ENCODE results near the gene PASK.
A peak's percentile ranks its signal among the peaks of the same experiment; 100 is the strongest.
"Not testable (repeated sequence)": the region's sequence is repeated elsewhere in the genome, so short reads cannot be mapped to it uniquely, and the experiment has no call there.

PASK gene

DNA sequence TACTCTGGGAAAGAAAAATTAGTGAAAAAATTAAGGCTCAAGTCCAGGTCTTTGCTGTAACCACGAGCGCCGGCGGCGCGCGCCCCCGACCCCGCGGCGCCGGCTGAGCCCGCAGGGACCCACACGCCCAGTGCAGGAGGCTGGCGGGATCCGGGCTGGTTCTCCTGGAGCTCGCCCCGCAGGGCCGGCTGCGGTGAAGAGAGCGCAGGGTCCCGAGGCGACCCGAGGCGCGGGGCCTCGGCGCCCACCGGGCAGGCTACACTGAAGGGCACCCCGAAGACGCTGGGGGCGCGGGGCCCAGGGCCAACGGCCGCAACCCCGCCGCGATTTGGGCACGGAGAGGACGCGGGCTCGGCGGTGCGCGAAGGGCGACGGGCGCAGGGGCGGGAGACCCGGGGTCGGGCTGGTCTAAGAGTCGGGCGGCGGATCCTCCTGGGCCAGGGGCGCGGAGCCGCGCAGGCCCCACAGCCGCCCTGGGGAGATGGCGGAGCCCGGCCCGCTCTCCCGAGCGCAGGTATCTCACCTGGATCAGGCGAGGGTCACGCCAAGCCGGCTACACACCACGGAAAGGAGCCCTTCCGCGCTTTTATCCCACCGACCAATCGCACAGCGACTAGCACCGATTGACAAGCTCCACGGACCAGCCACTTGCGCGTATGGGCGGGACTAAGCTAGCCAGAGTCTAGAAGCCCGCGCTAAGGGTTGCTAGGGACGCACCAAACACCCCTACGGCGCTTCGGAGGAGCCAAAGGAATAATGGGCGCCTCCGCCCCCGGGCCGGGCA, at the start of gene PASK:
Gene PASK (minus strand): TSS at position 582 of the 784 bp plus-strand sequence. CDS start 6,440 bp downstream, outside the sequence.
- peak; percentile 72 for DNase-seq

DNA sequence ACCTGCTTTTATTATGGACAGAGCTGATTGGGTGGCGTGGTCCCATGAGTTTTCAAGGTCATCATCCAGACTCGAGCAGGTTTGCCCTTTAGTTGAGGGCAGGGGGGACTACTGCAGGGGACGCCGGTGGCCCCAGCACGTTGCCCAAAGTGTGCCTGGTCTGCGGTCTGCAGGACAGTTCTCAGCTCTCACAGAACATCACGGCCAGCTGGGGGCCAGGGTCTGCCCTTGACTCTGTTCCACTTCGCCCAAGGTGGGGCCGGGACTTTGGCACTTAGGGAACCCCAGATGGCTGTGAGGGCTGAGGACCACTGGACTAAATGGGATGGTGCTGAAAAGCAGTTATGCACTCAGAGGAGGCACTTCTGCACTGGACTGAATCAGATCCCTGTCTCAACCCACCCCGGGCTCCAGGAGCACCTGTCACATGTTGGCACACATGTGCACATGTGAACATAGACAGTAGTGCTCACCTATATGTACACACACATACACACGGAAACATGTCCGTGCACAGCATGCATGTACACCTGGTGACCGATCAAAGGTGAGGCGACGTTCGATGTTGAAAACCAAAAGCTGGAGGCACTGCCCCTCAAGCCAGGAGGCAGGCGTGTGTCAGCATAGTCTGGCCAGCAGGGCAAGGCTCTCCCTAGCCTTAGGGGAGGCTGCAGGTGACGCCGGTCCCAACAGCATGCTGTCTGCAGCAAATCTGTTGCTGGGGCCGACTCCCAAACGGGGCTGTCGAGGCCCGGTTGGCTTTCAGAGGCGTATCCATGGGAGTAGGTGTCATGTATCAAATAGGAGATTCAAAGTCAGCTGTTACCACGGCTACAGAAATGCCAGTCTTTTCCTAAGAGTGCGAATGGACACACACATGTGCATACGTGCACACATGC, 49.4 kb upstream of the PASK start:
- DNase-seq = no peak

- DNase-seq = no peak
Measured at GRCh38 chr2:241197947-241198346, 48.7 kb upstream of the PASK start.

DNA sequence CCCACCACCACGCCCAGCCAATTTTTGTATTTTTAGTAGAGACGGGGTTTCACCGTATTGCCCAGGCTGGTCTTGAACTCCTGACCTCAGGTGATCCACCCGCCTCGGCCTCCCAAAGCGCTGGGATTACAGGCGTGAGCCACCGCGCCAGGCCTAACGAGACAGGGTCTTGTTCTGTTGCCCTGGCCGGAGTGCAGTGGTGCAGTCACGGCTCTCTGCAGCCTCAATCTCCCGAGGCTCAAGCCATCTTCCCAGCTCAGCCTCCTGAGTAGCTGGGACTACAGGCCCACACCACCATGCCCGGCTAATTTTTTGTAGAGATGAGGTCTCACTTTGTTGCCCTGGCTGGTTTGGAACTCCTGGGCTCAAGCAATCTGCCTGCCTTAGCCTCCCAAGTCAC, 48.0 kb upstream of the PASK start:
- not testable (repeated sequence) for DNase-seq

GRCh38 chr2:241195506-241196130, 46.3 kb upstream of the PASK start:
- DNase-seq = no peak

- no peak for DNase-seq
Measured at GRCh38 chr2:241194811-241195210, 45.5 kb upstream of the PASK start.

GRCh38 chr2:241193271-241193670, 44.0 kb upstream of the PASK start:
- DNase-seq = no peak

- DNase-seq = no peak
Measured at GRCh38 chr2:241191081-241191480, 41.8 kb upstream of the PASK start.

- no peak for DNase-seq
Measured at GRCh38 chr2:241190291-241190981, 41.2 kb upstream of the PASK start.

GRCh38 chr2:241189856-241190201, 40.6 kb upstream of the PASK start:
- no peak for DNase-seq

DNA sequence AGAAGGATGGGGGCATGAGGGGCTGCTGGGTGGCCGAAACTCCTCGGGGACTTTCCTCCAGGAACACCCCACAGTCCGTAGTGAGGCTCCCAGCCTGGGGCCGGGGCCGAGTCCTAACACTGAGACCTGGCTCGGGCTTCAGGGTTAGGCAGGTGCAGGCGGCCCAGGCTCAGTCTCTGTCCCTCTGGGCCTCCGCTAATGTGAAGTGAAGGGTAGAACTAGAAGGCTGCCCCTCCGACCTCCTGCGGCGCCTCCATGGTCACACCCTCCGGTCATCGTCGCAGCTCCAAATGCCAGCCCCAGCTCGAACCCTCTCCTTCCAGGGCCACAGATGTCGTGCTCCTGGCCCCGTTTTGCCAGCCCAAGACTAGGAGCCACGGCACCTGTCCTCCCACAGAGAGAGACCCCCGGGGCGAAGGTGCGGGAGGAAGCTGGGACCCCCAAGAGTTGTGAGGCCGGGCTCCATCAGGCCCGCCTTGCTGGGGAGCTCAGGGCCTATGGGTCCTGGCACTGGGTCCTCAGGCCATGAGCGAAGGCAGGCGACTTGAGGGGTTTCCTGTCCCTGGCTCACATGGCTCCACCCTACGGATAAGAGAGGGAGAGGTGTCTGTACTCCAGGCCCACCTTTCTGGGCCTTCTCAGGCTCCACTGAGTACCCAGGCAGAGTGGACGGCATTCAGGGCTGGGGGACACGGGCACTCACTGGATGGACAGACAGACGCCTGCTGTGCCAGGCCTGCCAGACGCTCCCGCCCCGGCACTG, 40.0 kb upstream of the PASK start:
- no peak for DNase-seq

- DNase-seq = no peak
Measured at GRCh38 chr2:241188361-241189092, 39.3 kb upstream of the PASK start, which contains the start of gene ANO7. ANO7 (plus strand) TSS chr2:241188677; CDS start chr2:241190064, 1,387 bp downstream.

DNA sequence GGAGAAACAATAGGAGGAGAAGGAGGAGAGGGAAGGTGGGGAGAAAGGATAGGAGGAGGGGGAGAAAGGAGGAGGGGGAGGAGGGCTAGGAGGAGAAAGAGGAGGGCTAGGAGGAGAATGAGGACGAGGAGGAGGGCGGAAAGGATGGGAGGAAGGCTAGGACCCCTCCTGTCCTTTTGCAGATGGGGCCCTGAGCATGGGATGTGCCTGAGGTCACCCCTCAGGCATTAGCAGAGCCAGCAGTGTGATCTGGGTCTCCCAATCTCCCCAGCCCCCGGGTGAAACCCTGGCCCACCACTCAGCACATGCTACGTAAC, 38.6 kb upstream of the PASK start:
- no peak for DNase-seq

- no peak for DNase-seq
Measured at GRCh38 chr2:241187101-241187917, 38.0 kb upstream of the PASK start.

DNA sequence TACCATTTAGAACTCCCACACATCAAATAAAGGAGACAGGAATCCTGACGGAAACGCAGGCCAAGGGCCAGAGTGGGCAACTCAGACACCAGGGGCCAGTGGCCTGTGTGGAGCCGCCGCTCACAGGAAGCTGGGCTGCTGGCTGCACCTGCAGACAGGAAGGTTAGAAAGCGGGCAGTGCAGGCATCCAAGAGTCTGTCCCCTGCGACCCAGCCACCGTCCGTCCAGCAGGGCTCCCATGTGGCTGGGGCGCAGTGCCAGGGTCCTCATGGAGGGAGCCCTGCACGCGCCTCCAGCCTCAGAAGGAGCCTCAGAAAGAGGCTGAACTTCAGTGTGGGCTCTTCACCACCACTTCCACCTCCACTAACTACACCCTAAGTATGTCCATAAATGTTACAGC, 36.7 kb upstream of the PASK start:
- DNase-seq = no peak

DNA sequence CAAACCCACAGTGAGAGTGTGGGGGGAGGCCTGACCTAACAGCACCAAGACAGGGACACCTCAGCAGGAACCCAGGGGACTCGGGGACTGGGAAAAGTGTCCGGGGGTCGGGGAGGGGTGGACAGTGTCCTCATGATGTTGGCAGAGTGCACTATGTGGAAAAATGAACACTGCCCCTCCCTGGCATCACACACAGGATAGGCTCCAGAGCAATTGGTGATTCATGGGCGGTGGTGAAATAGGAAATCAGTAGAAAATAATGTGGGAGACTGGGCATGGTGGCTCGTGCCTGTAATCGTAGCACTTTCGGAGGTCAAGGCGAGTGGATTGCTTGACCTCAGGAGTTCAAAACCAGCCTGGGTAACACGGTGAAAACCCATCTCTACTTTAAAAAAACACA, 35.6 kb upstream of the PASK start:
- no peak for DNase-seq

- DNase-seq = no peak
Measured at GRCh38 chr2:241183221-241183620, 33.9 kb upstream of the PASK start.

DNA sequence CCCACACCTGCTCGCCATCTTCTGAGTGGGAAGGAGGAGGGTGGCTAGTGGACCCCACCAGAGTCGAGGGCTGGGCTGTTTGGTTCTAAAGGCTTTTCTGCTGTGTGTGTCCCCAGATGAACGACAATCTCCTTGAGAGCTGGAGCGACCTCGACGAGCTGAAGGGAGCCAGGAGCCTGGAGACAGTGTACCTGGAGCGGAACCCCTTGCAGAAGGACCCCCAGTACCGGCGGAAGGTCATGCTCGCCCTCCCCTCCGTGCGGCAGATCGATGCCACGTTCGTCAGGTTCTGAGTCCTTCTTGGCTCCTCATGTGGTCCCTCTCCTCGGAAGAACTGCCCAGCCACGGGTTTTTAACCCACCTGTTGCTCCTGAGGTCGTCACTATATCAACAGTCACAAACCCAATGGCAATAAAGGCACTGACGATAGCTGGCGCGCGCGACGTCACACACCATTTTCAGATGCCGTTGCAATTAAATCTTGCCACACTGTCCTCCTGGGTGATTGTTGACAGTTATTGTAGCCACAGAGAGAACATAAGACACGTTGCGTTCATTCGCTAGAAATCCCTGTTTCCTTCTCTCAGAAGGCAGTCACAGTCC, 33.4 kb upstream of the PASK start:
- DNase-seq = no peak

DNA sequence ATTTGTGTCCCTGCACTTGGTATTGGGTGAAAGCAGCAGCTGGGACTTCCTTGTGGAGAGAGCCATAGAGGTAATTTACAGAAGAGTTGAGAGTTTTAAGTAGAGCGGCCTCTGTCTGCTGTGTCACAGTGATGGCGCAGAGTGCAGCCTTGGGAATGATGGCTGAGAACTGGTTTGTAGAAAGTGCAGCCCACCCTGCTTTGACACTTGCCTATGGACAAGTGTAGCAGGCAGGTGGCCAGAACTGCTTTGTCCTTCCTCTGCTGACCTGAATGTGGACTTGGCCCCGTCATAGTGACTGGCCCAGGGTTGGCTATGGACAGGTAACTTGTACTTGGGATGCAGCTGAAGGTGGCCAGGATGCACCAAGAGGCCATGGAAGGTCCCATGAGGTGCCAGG, 32.9 kb upstream of the PASK start:
- DNase-seq = no peak

GRCh38 chr2:241180495-241180894, 31.2 kb upstream of the PASK start:
- DNase-seq = no peak

All from NCI-H524 treated with DMSO at 0.1 percent for 48 hours (cell line).